WERI-Rb-1 (cell line): ENCODE measurements around the gene PACSIN3.
A peak's percentile ranks its signal among the peaks of the same experiment; 100 is the strongest.
"Not testable (repeated sequence)": the region's sequence is repeated elsewhere in the genome, so short reads cannot be mapped to it uniquely, and the experiment has no call there.

Source experiments
- DNase-seq: peaks from one replicate; pipeline ENCODE4 v3.0.0-alpha.2; 2020
- H3K27ac ChIP-seq: fragments of 250-450 bp; sonication (Bioruptor Pico); 2 replicates; pipeline ENCODE4 v1.5.1; 2020; ENCODE audit warnings: mild to moderate bottlenecking, moderate library complexity
- H3K27me3 ChIP-seq: fragments of 250-450 bp; sonication (Bioruptor Pico); 2 replicates; pipeline ENCODE4 v1.5.1; 2021; ENCODE audit warnings: mild to moderate bottlenecking, low read depth, moderate library complexity; ENCODE audit not compliant: insufficient read depth, severe bottlenecking
- H3K36me3 ChIP-seq: fragments of 250-450 bp; sonication (Bioruptor Pico); 2 replicates; pipeline ENCODE4 v1.5.1; 2020; ENCODE audit warnings: mild to moderate bottlenecking, moderate library complexity
- H3K4me3 ChIP-seq: 2 replicates; pipeline ENCODE4 v1.5.1; 2011; ENCODE audit warnings: low read depth, mild to moderate bottlenecking, control low read depth, low read length
- H3K9me3 ChIP-seq: fragments of 250-450 bp; sonication (Bioruptor Pico); 2 replicates; pipeline ENCODE4 v1.5.1; 2021; ENCODE audit warnings: mild to moderate bottlenecking, moderate library complexity; ENCODE audit not compliant: severe bottlenecking
- TF ChIP-seq, protein P1 (sequence below): IDR thresholded peaks from 2 replicates; pipeline ENCODE4 v1.5.1; 2011; ENCODE audit warnings: low read depth, mild to moderate bottlenecking, control low read depth, inconsistent platforms, low read length

PACSIN3 gene

DNA sequence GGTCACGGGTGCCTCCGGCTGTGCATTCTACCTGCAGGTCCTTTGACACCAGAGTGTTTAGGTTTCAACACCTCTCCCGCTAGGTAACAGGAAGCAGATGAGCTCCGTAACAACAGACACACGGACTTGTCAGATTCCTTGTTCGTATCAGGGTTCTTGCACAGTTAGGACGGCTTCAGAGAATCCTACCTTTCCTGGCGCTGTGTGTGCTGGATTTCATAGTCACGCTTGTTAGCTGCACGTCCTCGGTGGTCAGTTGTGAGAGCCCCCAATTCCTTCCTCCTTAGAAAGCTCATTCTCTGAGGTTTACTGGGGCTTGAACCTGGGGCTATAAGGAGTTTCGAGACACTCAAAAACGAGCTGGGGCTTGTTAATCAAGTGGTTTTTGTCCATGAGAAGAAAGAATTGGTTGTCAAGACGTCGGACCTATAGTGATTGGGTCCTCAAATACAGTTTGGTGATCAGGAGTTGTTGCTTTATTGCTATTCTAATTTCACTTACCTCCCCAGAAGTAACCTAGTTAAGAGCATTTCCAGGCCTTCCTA is 29.2 kb upstream of the PACSIN3 start:
- TF ChIP-seq, protein P1, sequence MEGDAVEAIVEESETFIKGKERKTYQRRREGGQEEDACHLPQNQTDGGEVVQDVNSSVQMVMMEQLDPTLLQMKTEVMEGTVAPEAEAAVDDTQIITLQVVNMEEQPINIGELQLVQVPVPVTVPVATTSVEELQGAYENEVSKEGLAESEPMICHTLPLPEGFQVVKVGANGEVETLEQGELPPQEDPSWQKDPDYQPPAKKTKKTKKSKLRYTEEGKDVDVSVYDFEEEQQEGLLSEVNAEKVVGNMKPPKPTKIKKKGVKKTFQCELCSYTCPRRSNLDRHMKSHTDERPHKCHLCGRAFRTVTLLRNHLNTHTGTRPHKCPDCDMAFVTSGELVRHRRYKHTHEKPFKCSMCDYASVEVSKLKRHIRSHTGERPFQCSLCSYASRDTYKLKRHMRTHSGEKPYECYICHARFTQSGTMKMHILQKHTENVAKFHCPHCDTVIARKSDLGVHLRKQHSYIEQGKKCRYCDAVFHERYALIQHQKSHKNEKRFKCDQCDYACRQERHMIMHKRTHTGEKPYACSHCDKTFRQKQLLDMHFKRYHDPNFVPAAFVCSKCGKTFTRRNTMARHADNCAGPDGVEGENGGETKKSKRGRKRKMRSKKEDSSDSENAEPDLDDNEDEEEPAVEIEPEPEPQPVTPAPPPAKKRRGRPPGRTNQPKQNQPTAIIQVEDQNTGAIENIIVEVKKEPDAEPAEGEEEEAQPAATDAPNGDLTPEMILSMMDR = no peak
- Histone ChIP-seq H3K9me3 (no peaks in the 10 kb centered on the region), H3K27me3 (no peaks in the 10 kb centered on the region), H3K4me3 (peak overlapping the region; percentile 49), H3K36me3 (no peaks in the 10 kb centered on the region; the same call in 1 of the 2 replicates), H3K27ac (peak overlapping the region; percentile 82)
- DNase-seq = no peak

DNA sequence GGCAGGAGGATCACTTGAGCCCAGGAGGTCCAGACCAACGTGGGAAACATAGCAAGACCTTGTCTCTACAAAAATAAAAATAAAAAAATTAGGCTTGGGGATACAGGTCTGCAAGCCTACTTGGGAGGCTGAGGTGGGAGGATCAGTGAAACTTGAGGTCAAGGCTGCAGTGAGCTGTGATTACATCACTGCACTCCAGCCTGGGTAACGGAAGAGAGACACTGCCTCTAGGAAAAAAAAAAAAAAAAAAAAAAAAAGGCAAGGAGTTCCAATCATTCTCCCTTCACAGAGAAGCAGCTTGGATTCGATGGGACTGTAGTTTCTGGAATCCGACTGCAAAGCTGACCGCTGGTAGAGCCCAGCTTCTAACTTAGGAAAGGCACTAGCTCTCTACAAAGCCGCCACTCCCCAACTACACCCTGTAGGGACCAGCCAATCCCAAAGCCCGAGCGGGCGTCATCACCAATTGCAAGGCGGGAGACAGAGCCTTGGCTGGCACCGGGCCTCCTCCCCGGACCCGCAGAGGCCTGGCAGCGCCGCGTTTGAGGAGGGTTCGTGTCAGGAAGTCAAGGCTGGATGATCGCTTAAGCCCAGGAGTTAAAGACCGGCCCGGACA is 27.8 kb upstream of the PACSIN3 start:
- no peak for DNase-seq
- Histone ChIP-seq H3K36me3 (no peaks in the 10 kb centered on the region), H3K9me3 (no peaks in the 10 kb centered on the region), H3K27ac (no peak overlapping the region), H3K27me3 (no peaks in the 10 kb centered on the region), H3K4me3 (no peak overlapping the region)
- TF ChIP-seq, protein P1 = no peak

DNA sequence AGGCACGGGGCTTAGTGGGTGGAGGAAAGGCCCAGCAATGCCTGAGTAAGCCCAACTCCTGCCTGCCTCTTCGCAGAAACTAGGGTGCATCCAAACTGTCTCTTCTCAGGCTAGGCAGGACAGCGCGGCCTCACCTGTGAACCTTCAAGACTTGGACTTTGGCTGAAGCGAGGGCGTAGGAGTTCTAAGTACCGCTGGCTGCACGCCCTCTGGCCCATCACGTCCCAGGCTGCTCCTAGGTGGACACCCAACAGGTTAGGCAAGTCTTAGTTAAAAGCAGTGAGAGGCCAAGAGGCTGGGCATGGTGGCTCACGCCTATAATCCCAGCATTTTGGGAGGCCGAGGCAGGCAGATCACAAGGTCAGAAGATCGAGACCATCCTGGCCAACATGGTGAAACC is 26.7 kb upstream of the PACSIN3 start:
- Histone ChIP-seq H3K9me3 (no peaks in the 10 kb centered on the region), H3K36me3 (no peaks in the 10 kb centered on the region), H3K27ac (no peak overlapping the region), H3K27me3 (no peaks in the 10 kb centered on the region), H3K4me3 (no peak overlapping the region)
- no peak for DNase-seq
- TF ChIP-seq, protein P1 = no peak

DNA sequence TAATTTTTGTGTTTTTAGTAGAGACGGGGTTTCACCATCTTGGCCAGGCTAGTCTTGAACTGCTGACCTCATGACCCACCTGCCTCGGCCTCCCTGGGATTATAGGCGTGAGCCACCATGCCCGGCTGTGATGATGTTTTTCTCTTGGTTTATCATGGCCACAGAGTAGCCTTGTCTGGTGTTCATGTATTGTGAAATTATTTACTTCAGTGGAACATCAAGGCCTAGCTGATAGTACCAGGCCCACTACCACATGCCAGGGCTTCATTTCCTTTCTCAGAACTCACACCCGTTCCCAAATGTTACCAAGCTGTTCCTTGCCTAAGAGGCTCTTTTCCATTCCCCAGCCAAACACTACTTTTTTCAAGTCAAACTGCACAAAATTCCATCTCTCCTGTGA is 22.4 kb upstream of the PACSIN3 start:
- no peaks in the 10 kb centered on the region for H3K9me3 ChIP-seq
- TF ChIP-seq, protein P1 = no peak

DNA sequence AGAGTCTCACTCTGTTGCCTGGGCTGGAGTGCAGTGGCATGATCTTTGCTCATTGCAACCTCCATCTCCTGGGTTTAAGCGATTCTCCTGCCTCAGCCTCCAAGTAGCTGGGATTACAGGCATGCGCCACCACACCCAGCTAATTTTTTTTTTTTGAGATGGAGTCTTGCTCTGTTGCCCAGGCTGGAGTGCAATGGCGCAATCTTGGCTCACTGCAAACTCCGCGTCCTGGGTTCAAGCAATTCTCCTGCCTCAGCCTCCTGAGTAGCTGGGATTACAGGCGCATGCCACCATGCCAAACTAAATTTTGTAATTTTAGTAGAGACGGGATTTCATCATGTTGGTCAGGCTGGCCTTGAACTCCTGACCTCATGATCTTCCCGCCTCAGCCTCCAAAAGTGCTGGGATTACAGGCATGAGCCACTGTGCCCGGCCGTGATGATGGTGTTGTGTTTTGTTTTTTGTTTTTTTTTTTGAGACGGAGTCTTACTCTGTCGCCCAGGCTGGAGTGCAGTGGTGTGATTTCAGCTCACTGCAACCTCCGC is 21.8 kb upstream of the PACSIN3 start:
- not testable (repeated sequence) for H3K4me3 ChIP-seq

More for the DNA sequence above, 22.4 kb upstream of the PACSIN3 start:
- Histone ChIP-seq H3K4me3 (no peak overlapping the region), H3K27me3 (no peaks in the 10 kb centered on the region), H3K27ac (no peak overlapping the region), H3K36me3 (no peaks in the 10 kb centered on the region)
- DNase-seq = no peak

DNA sequence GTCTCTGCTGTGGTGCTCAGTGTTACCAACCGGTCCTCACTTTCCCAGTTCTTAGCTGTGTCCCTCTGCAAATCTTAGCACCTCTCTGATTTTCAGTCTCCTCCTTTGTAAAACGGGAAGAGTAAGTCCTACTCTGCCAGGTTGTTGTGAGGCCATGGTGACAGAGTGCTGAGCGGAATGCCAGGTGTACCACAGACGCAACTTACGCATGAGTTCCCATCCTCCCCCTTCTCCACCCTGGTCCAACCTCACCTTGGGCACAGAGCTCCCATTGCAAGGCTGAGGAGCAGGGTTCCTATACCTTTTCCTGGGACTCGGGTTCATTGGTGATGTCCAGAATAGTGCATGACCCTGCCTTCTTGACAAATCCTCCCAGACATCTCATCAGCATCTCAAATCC is 21.2 kb upstream of the PACSIN3 start:
- TF ChIP-seq, protein P1 = no peak
- Histone ChIP-seq H3K36me3 (no peaks in the 10 kb centered on the region), H3K27me3 (no peaks in the 10 kb centered on the region), H3K9me3 (no peaks in the 10 kb centered on the region), H3K4me3 (no peak overlapping the region), H3K27ac (no peak overlapping the region)
- no peak for DNase-seq

More for the DNA sequence above, 21.8 kb upstream of the PACSIN3 start:
- H3K36me3 ChIP-seq, DNase-seq, H3K9me3 ChIP-seq, H3K27me3 ChIP-seq, H3K27ac ChIP-seq: not testable (repeated sequence)

DNA sequence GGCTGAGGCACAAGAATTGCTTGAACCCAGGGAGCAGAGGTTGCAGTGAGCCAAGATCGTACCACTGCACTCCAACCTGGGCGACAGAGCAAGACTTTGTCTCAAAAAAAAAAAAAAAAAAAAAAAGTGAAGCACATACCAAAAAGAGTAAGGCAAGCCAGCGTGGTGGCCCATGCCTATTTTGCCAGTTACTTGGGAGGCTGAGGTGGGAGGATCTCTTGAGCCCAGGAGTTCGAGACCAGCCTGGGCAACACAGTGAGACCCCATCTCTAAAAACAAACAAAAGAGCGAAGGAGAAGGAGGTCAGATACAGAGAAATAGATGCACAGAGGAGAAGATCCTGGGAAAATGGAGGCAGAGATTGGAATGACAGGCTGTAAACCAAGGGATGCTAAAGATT is 20.3 kb upstream of the PACSIN3 start:
- not testable (repeated sequence) for H3K9me3 ChIP-seq, H3K4me3 ChIP-seq, H3K36me3 ChIP-seq, H3K27ac ChIP-seq, H3K27me3 ChIP-seq, DNase-seq
